ENCODE data around the gene L3MBTL4.

GRCh38 chr18:6220129-6220528 lies 194.6 kb downstream of the L3MBTL4 start:
- no peak for TF ChIP-seq CTCF (IDR thresholded peaks at IDR 0.05)
- no peak for TF ChIP-seq POLR2A (IDR thresholded peaks at IDR 0.05)
